ENCODE results near the gene MT1A. TPM values are rescaled to one million over a fixed set of nuclear protein-coding genes. Genes with fewer than 3 reads are reported as not detected.

Gene MT1A
- total and polyA plus RNA-seq, 3 donors from 2014 or later, result 10.6 TPM; not detected in 2

DNA sequence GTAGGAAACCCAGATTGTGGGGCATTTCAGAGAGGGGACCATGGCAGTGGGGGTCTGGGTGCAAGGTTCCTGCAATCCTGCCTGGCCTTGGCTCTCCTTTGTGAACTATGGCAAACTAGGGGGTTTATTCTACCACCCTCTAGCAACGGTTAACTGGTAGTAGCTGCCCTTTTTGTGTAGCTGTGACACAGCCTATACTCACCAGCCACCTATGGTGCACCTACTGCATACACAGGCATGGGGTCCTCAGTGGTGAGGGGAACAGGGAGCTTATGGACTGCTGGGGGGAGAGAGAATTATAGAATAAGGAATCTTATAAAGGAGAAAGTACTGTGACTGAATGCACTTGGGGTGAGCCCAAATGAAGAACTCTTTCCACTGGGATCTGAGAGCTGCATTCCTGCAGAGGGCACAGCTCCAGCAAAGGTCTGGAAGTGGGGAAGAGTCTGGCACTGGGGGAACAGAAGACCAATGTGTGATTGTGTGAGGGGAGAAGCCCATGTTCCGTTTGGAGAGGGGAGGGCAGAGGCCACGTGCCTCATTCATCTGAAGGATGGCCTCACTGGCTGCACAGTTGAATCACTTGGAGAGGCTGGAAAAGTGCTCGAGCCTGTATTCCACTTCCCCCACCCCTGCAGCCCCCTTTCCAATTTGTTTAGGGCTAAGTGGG, 45.9 kb downstream of the MT1A start:
- Histone ChIP-seq H3K9me3 (no peaks in the 10 kb centered on the region), H3K4me3 (no peak overlapping the region), H3K27ac (no peak overlapping the region), H3K36me3 (ENCODE audit: low read depth, missing control alignments) (no peaks in the 10 kb centered on the region), H3K27me3 (no peaks in the 10 kb centered on the region), H3K4me1 (peaks cover 16% of the 10 kb centered on the region)
- 58 to 68% methylated on average over 4 of the region's 4 CpGs for whole genome bisulfite sequencing, 2 donors
- TF ChIP-seq POLR2A (IDR thresholded peaks at IDR 0.05), result no peak
- TF ChIP-seq, protein P1, sequence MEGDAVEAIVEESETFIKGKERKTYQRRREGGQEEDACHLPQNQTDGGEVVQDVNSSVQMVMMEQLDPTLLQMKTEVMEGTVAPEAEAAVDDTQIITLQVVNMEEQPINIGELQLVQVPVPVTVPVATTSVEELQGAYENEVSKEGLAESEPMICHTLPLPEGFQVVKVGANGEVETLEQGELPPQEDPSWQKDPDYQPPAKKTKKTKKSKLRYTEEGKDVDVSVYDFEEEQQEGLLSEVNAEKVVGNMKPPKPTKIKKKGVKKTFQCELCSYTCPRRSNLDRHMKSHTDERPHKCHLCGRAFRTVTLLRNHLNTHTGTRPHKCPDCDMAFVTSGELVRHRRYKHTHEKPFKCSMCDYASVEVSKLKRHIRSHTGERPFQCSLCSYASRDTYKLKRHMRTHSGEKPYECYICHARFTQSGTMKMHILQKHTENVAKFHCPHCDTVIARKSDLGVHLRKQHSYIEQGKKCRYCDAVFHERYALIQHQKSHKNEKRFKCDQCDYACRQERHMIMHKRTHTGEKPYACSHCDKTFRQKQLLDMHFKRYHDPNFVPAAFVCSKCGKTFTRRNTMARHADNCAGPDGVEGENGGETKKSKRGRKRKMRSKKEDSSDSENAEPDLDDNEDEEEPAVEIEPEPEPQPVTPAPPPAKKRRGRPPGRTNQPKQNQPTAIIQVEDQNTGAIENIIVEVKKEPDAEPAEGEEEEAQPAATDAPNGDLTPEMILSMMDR (IDR thresholded peaks at IDR 0.05), result no peak
- no peak for DNase-seq
- intact Hi-C loops (cut with DNase I; ENCODE audit: low total_unique reads), result no loop called here

DNA sequence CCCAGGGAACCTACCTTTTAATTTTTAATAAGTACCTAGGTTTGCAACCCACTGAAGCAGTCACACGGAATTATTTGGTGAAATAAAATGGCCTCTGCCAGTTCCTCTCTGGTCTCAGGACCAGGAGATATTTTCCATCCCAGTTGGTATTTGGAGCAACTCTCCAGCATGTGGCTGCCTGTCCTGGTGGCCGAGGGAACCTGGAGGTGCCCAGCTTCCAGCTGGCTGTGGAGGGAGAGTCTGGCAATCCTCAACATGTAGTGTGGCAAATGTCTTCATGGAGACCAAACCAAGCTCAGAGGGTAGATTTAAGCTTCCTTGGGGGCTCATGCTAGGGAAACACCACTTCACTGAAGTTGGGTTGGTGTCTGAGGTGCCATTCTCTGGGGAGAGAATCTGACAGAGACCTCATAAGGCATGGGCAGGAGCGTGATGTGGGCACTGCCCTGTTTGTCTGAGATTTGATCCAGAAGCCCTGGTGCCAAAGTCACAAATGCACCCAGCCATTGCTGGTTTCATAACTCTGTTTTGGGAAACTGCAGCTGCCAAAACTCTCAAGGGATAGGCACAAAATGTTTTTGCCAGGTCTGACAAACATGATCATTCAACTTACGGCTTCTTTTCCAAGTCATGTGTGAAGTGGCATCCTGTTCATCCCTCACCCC, 46.6 kb downstream of the MT1A start:
- WGBS, 2 donors, result 95 to 96% methylated on average over 4 of the region's 4 CpGs
- H3K36me3 ChIP-seq (ENCODE audit: low read depth, missing control alignments), result no peaks in the 10 kb centered on the region
- no peak overlapping the region for H3K4me3 ChIP-seq
- DNase-seq, result no peak
- H3K4me1 ChIP-seq, result peaks cover 16% of the 10 kb centered on the region
- intact Hi-C loops (cut with DNase I; ENCODE audit: low total_unique reads), result no loop called here
- TF ChIP-seq, protein P1 (IDR thresholded peaks at IDR 0.05), result no peak
- TF ChIP-seq POLR2A (IDR thresholded peaks at IDR 0.05), result no peak
- H3K27ac ChIP-seq, result no peak overlapping the region
- no peaks in the 10 kb centered on the region for H3K27me3 ChIP-seq
- H3K9me3 ChIP-seq, result no peaks in the 10 kb centered on the region

- DNase-seq, result no peak
- Histone ChIP-seq H3K27ac (no peak overlapping the region), H3K9me3 (no peaks in the 10 kb centered on the region), H3K27me3 (no peaks in the 10 kb centered on the region), H3K36me3 (ENCODE audit: low read depth, missing control alignments) (no peaks in the 10 kb centered on the region), H3K4me1 (peaks cover 11% of the 10 kb centered on the region), H3K4me3 (no peak overlapping the region)
- 86 to 98% methylated on average over 7 of the region's 7 CpGs for WGBS, 2 donors
- TF ChIP-seq, protein P1 (IDR thresholded peaks at IDR 0.05), result no peak
- no peak for TF ChIP-seq POLR2A (IDR thresholded peaks at IDR 0.05)
- intact Hi-C loops (cut with DNase I; ENCODE audit: low total_unique reads), result no loop called here
These were observed 48.3 kb downstream of the MT1A start for GRCh38 chr16:56686758-56687157.

GRCh38 chr16:56688762-56689161, 50.3 kb downstream of the MT1A start:
- no peak for DNase-seq
- H3K9me3 ChIP-seq, result no peaks in the 10 kb centered on the region
- no peak overlapping the region for H3K27ac ChIP-seq
- no peaks in the 10 kb centered on the region for H3K4me1 ChIP-seq
- intact Hi-C loops (cut with DNase I; ENCODE audit: low total_unique reads), result no loop called here
- no peaks in the 10 kb centered on the region for H3K27me3 ChIP-seq
- TF ChIP-seq POLR2A (IDR thresholded peaks at IDR 0.05), result no peak
- TF ChIP-seq, protein P1 (IDR thresholded peaks at IDR 0.05), result no peak
- H3K36me3 ChIP-seq (ENCODE audit: low read depth, missing control alignments), result no peaks in the 10 kb centered on the region
- H3K4me3 ChIP-seq, result no peak overlapping the region
- 59 to 63% methylated on average over 1 of the region's 1 CpG for WGBS, 2 donors
